ENCODE measurements around the gene DSG2.

The DSG2 gene

DNA sequence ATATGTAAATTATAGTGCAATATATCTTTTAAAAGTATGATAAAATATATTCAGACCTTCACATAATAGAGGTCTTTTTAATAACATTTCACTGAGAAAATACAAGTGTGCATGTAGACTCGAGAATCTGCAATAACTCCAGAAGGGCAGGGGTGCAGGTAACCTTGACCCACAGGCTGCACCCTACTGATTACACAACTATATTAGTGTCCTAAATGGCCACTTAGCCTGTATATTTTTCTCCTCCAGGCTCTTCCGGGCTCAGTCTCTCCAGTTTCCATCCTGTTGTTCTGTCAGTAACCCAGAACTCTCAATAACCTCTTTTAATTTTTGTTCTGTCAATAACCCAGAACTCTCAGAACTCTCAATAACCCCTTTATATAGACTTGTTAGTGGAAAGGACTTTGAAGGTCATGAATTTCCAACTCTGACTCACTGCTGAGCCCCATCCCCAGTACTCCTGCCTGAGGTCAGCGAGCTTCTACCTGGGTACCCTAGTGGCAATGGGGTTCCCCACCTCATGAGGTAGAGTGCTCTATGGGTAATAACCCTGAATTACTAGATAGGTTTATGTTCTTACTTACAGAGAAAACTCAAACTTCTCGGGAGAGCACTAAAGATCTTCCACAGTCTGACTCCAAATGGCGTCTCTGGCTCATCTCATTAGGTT, 85.3 kb downstream of the DSG2 start:
- DNase-seq (ENCODE audit: low read depth) = no peak
- TF ChIP-seq, protein P1, sequence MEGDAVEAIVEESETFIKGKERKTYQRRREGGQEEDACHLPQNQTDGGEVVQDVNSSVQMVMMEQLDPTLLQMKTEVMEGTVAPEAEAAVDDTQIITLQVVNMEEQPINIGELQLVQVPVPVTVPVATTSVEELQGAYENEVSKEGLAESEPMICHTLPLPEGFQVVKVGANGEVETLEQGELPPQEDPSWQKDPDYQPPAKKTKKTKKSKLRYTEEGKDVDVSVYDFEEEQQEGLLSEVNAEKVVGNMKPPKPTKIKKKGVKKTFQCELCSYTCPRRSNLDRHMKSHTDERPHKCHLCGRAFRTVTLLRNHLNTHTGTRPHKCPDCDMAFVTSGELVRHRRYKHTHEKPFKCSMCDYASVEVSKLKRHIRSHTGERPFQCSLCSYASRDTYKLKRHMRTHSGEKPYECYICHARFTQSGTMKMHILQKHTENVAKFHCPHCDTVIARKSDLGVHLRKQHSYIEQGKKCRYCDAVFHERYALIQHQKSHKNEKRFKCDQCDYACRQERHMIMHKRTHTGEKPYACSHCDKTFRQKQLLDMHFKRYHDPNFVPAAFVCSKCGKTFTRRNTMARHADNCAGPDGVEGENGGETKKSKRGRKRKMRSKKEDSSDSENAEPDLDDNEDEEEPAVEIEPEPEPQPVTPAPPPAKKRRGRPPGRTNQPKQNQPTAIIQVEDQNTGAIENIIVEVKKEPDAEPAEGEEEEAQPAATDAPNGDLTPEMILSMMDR (IDR thresholded peaks at IDR 0.05; ENCODE audit: low read depth, low read length) = no peak
- TF ChIP-seq POLR2A (IDR thresholded peaks at IDR 0.05; ENCODE audit: extremely low read depth, insufficient read length) (no peak), MYC (IDR thresholded peaks at IDR 0.05; ENCODE audit: low read depth, low read length) (no peak)
- TF ChIP-seq, protein P2, sequence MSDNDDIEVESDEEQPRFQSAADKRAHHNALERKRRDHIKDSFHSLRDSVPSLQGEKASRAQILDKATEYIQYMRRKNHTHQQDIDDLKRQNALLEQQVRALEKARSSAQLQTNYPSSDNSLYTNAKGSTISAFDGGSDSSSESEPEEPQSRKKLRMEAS (IDR thresholded peaks at IDR 0.05; ENCODE audit: low read depth, low read length) = no peak
- no peak overlapping the region for H3K4me3 ChIP-seq (ENCODE audit: low read depth, low read length)

DNA sequence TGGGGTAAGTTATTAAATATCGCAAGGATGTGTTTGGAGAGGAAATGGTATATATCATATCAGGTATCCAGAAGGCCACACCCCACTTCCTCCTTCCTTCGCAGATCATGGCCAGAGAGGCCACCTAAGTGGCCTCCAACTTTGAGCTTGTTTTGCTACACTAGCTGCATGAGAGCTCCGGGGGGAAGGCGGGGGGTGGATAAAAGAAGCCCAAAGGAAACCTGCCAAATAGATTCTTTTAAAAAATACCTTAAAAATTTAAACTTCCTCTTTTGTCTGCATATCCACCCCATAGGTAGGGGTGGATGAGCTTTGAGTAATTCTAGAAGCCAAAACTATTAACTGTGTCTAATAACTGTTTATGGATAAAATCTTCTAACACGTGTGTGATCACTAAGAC, 88.0 kb downstream of the DSG2 start:
- DNase-seq (ENCODE audit: low read depth) = no peak
- TF ChIP-seq, protein P2 (IDR thresholded peaks at IDR 0.05; ENCODE audit: low read depth, low read length) = no peak
- TF ChIP-seq, protein P1 (IDR thresholded peaks at IDR 0.05; ENCODE audit: low read depth, low read length) = no peak
- no peak for TF ChIP-seq MYC (IDR thresholded peaks at IDR 0.05; ENCODE audit: low read depth, low read length)
- TF ChIP-seq POLR2A (IDR thresholded peaks at IDR 0.05; ENCODE audit: extremely low read depth, insufficient read length) = no peak
- H3K4me3 ChIP-seq (ENCODE audit: low read depth, low read length) = no peak overlapping the region

GRCh38 chr18:31586616-31587015, 88.6 kb downstream of the DSG2 start:
- DNase-seq (ENCODE audit: low read depth) = no peak
- no peak overlapping the region for H3K4me3 ChIP-seq (ENCODE audit: low read depth, low read length)
- TF ChIP-seq, protein P2 (IDR thresholded peaks at IDR 0.05; ENCODE audit: low read depth, low read length) = no peak
- TF ChIP-seq, protein P1 (IDR thresholded peaks at IDR 0.05; ENCODE audit: low read depth, low read length) = no peak

DNA sequence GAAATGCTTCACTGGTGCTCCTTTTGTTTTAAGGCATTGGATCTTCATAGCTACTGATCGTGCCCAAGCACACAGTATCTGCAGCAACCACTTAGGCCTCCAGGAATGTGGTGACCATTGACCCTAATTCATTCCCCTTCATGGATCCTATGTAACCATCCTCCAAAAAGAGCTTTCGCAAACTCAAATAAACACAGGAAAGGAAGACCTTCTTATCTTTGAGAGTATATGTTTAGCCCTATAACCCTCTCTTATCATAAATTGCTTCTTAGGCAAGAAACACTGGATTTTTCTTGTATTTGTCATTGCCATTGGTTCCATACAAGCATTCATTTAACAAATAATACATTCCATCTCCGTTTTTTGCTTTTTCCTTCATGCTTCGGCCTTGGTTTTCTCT, 89.6 kb downstream of the DSG2 start:
- TF ChIP-seq, protein P2 (IDR thresholded peaks at IDR 0.05; ENCODE audit: low read depth, low read length) = no peak
- TF ChIP-seq MYC (IDR thresholded peaks at IDR 0.05; ENCODE audit: low read depth, low read length) (no peak), POLR2A (IDR thresholded peaks at IDR 0.05; ENCODE audit: extremely low read depth, insufficient read length) (no peak)
- TF ChIP-seq, protein P1 (IDR thresholded peaks at IDR 0.05; ENCODE audit: low read depth, low read length) = no peak
- no peak for DNase-seq (ENCODE audit: low read depth)
- H3K4me3 ChIP-seq (ENCODE audit: low read depth, low read length) = no peak overlapping the region

- no peak overlapping the region for H3K4me3 ChIP-seq (ENCODE audit: low read depth, low read length)
- DNase-seq (ENCODE audit: low read depth) = no peak
- TF ChIP-seq, protein P2 (IDR thresholded peaks at IDR 0.05; ENCODE audit: low read depth, low read length) = no peak
- TF ChIP-seq, protein P1 (IDR thresholded peaks at IDR 0.05; ENCODE audit: low read depth, low read length) = no peak
- TF ChIP-seq MYC (IDR thresholded peaks at IDR 0.05; ENCODE audit: low read depth, low read length) (no peak), POLR2A (IDR thresholded peaks at IDR 0.05; ENCODE audit: extremely low read depth, insufficient read length) (no peak)
These were observed 92.6 kb downstream of the DSG2 start for GRCh38 chr18:31590570-31590969.

Data from NB4 (cell line).